ENCODE data around the gene GPC6.

Gene GPC6

DNA sequence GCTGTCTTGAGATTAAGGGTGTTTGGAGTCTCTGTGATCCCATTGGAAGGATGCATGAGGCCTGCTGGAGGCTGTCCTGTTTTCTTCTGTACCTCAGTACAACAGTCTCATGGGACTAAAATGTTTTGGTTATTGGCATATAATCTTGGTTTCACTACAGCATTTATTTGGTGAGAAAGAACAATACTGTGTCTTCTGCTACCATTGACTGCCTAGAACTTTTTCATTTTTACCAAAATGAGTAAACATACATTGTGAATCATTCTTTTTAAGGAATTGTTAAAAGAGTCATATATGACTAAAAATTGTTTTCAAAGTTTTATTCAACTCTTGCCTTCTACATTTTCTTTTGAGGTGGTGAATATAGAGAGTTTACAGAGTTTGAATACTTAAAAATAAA, 459.8 kb downstream of the GPC6 start:
- DNase-seq (ENCODE audit: low spot score): no peak

DNA sequence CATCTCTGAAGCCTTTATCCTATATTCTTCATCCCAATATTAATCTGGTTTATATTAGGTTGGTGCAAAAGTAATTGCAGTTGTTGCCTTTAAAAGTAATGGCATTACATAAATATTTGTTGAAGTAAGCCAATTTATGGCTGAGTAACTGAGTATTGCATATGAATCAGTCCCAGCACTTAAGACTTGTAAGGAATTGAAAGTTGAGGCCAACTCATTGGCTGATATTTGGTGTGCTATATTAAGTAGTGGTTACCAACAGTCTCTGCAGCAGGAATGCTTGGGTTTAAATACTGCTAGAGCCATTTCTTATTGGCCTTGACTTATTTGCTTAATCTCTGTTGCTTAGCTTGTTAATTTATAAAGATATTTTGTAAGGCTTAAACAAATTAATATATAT, 460.7 kb downstream of the GPC6 start:
- no peak for DNase-seq (ENCODE audit: low spot score)

DNA sequence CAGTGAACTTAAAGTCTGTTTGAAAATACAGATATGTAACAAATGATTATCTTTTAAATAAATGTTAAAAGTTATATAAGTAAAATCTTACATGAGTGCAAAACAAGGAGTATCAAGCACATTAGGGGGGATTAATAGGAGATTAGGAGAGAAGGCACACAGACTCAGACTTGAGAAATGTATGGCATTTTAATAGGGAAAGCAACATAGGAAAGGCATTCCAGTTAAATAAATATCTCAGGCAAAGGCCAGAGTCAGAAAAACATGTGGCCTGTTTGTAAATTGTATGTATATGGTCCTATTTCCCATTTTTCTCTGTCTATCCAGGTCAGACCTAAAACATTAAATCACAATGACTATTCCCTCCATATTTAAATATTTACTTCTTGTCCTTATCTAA, 462.7 kb downstream of the GPC6 start:
- no peak for DNase-seq (ENCODE audit: low spot score)

DNA sequence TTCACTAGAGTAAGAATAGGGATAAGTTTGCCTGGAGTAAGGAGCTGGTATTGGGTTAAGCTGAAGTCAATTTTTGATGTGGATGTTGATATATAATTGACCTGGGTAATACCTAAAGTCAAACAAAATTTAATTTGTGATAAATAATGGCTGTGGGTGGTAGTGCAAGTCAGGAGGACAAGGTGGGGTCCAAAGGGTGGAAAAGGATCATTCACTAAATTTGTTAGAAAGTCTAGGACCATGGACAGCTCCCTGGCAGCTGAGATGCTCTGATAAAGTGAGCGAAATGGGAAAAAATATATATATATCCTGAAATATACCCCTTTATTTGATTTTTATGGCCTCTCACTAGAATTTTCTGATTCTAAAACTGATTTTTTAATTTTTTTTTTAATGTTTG, 463.5 kb downstream of the GPC6 start:
- peak; percentile 20 for DNase-seq (ENCODE audit: low spot score)

DNA sequence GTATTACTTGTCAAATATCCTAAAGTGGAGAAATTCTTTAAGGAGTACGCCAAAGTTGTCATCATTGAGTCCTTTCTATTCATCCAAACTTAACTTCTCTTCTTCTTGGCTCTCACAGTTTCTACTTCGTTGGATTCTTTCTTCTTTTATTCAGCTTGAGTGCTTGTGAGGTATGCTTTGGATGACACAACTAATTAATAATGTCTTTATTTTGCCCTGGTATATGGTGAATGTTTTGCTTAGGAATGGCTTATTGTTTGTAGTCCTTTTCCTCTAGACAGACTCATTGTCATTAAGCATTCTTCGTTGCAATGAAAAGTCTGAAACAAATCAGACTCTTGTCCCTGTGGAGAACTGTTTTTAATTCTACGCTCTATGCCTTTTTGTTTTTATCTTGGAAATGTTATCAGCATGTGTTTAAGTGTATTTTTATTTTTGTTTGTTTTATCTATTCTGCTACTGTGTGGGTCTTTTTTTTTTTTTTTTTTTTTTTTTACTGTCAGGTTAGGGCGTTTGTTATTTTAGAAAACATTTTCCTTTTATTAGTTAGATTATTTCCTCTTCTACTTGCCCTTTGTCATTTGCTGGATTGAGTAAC, 471.5 kb downstream of the GPC6 start:
- no peak for DNase-seq (ENCODE audit: low spot score)

DNA sequence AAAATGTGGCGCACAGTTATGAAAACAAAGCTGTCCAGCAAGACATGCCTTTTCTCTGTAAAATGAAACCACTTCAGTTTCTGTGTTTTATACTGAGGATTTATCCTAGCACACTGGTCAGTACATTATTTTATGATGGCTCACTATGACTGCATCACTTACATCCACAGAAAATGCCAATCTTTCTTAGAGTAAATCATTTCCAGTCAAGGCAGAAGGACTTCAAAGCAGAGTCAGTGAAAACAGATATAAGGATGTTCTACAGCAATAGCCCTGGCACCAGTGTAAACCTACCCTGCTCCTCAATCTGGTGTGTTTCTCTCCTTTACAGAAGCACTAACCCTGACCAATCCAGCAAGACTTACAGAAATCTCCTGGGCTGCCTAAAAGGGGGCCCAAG, 473.5 kb downstream of the GPC6 start:
- no peak for DNase-seq (ENCODE audit: low spot score)

DNA sequence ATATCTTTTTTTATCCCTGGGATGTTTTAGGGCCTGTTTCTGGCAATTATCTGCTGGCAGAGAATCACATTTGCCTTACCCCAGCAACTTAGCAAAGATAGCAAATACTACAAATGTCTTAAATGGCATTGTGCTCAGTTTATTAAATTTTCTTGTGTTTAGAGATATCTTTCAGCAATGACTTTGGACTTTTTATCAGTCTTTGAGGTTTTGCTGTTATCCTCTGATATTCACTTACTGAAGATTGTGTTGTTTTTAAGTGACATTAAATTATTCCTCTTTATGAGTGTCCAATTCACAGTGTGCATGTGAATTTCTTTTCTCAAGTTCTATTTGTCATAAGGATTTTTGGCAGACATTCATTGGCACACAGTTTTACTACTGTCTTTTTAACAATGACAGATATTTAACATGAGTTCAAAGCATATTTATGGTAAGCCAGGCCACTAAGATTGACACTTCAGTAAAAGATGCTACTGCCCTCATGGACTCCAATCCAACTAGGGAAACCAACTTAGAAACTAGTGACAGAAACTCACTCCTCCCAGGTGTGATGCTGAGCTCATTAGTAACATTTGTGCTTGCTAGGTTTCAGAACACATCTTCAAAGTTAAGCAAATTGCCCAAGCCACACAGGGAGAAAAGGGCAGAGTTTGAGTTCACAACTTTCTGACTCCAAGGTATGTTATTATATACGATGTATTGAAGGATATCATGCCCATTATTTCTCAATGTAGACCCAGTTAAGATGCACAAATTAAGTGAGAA, 481.9 kb downstream of the GPC6 start:
- DNase-seq (ENCODE audit: low spot score): no peak

DNA sequence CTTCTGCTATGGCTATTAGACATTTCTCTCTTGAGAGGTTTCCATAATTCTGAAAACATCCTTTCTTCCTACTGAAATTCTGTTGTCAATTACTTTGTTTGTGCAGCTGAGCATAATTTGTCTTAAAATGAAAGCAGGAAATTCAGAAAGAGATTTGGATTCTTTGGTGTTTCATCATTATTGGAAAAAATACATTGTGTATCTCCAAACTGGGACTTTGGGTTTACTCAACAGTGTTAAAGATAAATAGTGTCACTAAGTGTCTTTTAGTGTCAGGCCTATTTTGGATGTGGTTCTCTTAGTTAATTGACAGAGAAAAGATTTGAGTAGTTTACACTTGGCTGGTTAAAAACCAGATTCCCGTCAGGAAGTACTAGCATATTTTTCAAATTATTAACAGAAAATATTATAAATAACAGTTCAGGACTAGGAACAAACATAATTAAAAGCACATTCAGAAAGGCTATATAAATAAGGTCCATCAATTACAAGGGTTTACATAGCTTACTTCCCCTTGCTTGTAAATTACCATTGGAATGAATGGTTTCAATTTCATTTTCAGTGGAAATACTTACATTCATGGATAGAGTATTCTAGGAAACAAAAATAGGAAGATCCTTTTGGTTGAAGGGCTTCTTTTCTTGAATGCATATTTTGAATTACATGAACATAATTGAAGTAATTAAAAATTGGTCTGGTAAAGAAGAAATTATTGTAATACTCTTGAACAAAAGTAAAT, 483.1 kb downstream of the GPC6 start:
- DNase-seq (ENCODE audit: low spot score): no peak

DNA sequence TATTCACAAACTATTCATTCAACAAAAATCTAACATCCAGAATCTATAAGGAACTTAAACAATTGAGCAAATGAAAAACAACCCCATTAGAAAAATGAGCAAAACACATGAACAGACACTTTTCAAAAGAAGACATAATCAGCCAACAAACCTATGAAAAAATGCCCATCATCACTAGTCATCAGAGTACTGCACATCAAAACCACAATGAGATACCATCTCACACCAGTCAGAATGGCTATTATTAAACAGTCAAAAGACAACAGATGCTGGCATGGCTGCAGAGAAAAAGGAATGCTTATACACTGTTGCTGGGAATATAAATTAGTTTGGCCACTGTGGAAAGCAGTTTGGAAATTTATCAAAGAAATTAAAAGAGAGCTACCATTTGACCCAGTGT, 487.6 kb downstream of the GPC6 start:
- no peak for DNase-seq (ENCODE audit: low spot score)

DNA sequence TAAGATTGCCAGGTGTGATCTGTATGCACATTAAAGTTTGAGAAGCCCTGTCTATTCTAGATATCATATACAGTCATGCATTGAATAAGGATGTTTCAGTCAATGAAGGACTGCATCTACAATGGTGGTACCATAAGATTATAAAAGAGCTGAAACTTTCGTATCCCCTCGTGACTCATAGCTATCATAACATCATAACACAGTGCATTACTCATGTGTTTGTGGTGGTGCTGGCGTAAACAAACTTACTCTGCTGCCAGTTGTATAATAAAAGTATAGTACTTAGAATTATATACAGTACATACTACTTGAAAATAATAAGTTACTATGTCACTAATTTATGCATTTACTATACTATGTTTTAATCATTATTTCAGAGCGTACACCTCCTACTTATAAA, 489.3 kb downstream of the GPC6 start:
- DNase-seq (ENCODE audit: low spot score): peak; percentile 3

DNA sequence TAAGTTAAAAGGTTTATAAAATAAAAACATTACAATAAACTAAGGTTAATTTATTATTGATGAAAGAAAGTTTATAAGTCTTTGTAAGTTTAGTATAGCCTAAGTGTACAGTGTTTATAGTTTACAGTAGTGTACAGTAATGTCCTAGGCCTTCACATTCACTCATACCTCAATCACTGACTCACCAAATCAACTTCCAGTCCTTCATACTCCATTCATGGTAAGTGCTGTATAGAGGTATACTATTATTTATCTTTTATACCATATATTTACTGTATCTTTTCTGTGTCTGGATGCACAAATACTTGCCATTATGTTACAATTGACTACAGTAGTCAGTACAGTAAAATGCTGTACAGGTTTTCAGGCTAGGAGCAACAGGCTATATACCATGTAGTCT, 490.0 kb downstream of the GPC6 start:
- DNase-seq (ENCODE audit: low spot score): no peak

DNA sequence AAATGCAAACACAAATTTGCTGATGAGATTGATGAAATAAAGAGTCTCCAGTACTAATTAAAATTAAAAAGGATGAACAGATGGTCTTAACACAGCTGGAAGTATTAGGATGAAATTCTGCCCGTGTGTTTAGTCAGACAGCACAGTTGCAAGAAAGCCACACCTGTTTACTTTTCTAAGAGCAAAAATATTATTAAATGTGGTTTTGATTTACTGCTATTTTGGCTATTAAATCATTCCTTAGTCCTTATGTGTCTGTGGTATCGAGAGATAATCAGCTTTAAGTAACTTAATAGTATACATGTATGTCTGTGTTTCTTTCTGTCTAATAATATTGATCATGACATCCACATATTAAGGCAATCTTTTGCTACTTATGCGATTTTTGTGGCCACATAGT, 494.9 kb downstream of the GPC6 start:
- DNase-seq (ENCODE audit: low spot score): no peak

DNA sequence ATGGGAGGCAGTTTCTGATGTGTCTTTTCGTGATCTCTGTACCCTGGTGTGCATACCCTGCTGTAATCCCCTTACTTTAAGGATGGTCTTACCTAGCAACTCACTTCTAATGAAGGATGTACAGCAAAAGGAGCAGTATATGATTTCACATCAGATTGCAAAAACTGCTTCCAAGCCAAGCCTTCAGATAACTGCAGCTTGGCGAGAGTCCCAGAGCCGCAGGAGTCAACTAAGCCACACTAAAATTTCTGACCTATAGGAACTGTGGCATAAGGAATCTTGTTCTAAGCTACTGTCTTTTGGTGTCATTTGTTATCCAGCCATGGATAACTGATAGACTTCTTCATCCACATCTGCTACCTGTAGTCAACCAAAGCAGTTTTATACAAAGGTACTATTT, 496.7 kb downstream of the GPC6 start:
- DNase-seq (ENCODE audit: low spot score): no peak

DNA sequence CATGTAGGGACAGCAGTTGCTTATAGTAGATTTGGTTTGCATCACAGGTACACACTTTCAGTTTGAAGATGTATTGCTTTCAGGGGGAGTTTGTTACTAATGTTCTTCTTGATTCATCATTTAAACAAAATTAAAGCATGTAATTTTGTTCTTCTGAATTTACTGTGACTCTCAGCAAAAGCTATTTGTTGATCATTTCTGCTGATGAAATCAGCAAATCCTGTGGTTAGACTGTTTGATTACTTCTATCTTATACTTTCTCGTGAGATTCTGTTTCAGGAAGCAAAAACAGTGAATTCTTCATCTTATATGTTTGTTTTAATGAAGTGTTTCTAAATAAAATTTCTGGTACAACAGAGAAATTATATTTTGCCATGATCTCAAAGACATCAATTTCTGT, 497.6 kb downstream of the GPC6 start:
- DNase-seq (ENCODE audit: low spot score): no peak

DNA sequence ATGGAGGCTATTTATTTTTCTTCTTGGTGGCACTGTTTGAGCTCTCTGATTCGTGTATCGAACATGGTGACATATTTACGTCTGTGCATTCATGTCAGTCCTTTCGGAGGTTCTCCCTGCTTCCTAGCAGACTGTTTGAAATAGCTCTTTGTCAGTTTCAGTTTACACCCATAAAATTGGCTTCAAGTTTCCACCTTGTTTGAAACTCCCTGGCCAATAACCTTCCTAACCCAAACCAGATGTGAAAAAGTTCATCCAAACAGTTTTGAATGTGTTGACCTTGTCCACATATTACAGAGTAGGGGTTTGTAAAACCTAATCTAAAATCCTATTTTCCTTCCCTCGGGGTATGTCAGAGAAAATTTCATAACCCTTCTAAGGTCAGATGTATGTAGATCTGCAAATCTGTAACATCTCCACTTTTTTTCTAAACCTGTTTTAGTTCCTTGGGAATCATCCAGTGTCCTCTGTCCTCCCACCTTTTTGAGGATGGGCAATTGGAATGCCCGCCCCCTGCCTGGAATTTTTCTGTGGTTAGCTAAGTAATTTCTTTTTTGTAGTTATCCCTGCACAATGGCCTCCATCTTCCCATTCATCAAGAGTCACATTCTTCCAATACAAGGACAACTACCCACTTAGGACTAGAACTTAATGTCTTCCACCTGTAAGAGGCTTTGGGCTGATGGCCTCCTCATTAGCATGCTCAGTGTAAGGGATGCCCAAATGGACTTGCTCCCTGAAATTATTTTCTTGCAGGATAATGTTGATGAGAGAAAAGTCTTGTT, 499.8 kb downstream of the GPC6 start:
- DNase-seq (ENCODE audit: low spot score): no peak

DNA sequence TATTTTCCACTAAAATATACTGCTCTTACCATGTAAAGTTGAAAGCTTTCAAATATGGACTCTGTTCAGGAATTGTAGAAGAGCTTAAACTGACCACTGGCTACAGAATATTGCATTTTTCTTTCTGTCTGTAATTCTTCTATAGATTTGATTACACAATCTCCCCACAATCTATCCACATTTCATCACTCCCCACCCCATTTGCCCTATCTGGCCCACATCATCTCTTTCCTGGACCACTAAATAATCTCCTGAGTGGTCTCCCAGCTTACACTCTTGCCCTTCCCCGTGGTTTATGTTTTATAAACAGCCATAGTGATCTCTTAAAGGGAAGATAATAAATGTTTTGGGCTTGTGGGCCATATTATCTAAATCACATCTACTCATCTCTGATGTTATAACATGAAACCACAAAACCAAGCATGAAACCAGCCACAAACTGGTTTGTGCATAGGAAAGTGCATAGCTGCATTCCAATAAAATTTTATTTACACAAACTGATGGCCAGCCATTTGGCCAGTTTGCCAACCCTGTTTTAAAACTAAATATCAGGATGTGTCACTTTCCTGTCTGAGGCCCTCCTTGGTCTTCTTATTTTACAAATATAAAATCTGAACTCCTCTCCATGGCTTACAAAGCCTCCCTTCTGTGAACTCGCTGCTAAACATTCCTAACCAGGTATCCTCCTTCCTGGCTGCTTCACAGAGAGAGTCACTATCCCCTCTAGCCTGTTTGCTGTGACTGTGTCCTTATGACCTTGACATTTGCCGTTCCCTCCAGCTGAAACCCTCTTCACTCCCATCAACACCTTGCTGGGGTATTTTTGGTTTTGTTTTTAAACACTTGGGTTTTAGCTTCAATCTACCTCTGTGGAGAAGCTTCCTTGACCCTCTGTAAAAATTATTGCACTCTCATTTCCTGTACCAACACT, 500.9 kb downstream of the GPC6 start:
- no peak for DNase-seq (ENCODE audit: low spot score)

DNA sequence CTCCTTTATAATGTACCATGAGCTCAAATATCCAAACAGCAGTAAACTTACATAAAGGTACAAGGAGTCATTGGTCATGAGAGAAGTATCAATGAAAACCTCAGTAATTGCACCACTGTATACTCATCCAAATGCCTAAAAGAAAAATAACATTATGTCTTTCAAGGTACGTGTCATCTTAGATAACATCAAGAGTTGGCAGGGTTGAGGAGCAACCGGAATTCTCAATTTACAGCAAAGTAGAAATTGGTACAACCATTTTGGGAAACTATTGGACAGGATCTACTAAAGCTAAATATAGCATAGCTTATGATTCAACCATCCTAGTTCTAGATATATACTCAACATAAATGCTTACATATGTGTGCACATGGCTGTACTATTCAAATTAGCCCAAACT, 502.8 kb downstream of the GPC6 start:
- no peak for DNase-seq (ENCODE audit: low spot score)

DNA sequence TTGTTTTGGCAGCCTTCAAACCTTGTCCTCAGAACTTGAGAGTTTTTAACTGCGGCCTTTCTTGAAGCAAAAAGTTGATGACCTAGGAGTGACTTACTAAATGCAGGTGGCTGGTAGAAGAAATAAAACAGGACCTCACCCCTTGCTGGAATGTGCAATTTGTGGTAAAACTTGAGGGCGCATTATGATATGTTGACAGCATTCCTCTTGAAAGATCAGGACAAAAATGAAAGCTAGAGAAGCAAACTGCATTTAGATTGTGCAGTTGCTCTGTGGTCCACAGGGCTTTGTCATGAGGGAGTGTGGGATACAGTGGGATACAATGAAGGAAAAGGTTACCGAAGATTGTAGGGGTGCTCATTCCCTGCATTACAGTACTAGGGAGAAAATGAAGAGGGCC, 504.2 kb downstream of the GPC6 start:
- DNase-seq (ENCODE audit: low spot score): no peak

DNA sequence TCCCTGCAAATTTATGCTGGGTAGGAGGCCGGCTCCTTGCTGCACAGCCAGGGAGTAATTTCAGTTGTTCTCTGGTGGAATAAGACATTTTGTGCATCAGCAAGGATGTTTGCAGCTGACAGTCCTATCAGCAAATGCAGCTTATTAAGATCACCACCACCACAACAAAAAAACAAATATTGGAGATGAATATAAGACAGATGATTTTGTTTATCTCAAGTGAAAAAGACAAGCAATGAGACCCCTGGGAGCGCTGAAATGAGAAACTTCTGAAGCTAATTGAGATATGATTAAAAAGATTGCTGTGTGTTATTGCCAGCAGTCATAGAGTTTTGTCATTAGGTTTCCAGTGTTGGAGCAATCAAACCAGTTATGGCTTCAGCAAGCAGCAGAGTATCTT, 505.6 kb downstream of the GPC6 start:
- no peak for DNase-seq (ENCODE audit: low spot score)

DNA sequence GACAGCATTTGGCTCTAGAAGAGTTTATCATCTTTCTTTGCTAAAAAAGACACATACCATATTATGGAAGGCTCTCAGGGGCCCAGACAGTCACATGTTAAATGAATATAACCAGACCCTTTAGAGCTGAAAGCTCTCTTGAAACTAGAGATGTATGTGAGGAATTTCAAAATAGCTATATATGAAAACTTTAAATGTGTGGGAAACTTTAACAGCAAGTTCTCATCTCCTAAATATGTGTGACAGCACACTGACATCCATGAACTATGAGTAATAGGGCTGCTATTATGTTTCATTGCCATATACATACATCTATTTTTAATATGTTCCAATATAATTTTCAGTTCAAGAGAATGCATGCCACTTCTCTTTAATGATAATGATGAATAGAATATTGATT, 509.5 kb downstream of the GPC6 start:
- no peak for DNase-seq (ENCODE audit: low spot score)

DNA sequence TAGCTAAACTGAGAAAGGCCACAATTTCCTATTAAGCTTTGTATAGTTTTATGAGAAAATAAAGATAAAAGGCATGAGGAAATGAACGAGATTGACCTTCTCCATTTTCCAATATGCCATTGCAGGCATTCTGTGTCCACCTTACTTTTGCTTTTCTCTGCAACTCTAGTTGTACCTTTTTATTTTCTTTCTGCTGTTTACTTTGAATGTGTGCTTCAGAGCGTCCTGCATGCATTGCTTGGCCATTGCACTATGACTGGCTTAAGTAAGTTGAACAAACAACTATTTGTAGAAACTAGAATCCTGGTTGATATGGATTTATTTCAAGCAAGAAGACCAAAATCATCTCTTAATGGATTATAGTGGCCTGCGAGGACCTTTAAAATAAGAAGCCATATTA, 510.3 kb downstream of the GPC6 start:
- no peak for DNase-seq (ENCODE audit: low spot score)

DNA sequence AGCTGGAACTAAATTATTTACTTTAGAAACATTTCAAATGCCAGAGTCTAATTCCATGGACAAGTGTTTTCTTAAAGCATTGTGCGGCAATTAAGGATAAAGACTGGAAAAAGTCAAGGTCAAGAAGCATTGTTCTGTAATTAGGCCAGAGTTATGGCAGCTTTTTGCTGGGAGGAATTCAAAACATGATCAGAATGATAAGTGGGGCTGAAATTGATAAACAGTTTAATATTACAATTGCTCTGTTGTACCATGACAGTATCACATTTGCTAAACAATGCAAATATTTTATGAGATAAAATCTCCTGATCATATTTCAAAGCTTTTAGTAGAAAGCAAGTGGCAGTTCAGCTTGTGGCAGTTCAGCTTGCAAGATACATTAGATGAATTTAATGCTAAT, 513.7 kb downstream of the GPC6 start:
- no peak for DNase-seq (ENCODE audit: low spot score)

All from RKO (cell line).